Activated CD8-positive, alpha-beta T cell treated with anti-CD3 and anti-CD28 coated beads, Interleukin-2, amount 10 ng/mL, durations not matched to agents 7 days and 5 days (primary cell): ENCODE results near the gene LOC101059915.
"Not testable (repeated sequence)": the region's sequence is repeated elsewhere in the genome, so short reads cannot be mapped to it uniquely, and the experiment has no call there.

Experiments
- ATAC-seq: fragments of 150-1000 bp; cut with Tn5 transposase; one replicate; pipeline ENCODE4 v1.10.0; 2021; ENCODE audit warnings: moderate library complexity
- CTCF ChIA-PET: fragments of 350-600 bp; sonication (Branson Sonifier 250); formaldehyde crosslinking; loops from one replicate; lab custom pipeline; 2021; ENCODE audit warnings: antibody characterized with exemption; lab: Charles Lee
- POLR2A ChIA-PET: fragments of 350-600 bp; sonication (Branson Sonifier 250); formaldehyde crosslinking; loops from one replicate; lab custom pipeline; 2021; ENCODE audit warnings: antibody characterized with exemption; lab: Charles Lee
- DNase-seq: peaks from one replicate; pipeline ENCODE4 v3.0.0-alpha.2; 2020
- H3K27ac Mint-ChIP-seq: one replicate; pipeline ENCODE4 v1.8.0; 2021; ENCODE audit warnings: mild to moderate bottlenecking, mixed read lengths
- H3K27me3 Mint-ChIP-seq: one replicate; pipeline ENCODE4 v1.8.0; 2021; ENCODE audit warnings: low read depth, mixed read lengths
- H3K36me3 Mint-ChIP-seq: one replicate; pipeline ENCODE4 v1.8.0; 2021; ENCODE audit warnings: low read depth, mixed read lengths
- H3K4me1 Mint-ChIP-seq: one replicate; pipeline ENCODE4 v1.8.0; 2021; ENCODE audit warnings: low read depth, mixed read lengths
- H3K4me3 Mint-ChIP-seq: one replicate; pipeline ENCODE4 v1.8.0; 2021; ENCODE audit warnings: mild to moderate bottlenecking, mixed read lengths
- H3K9me3 Mint-ChIP-seq: one replicate; pipeline ENCODE4 v1.8.0; 2022; ENCODE audit warnings: mixed read lengths; ENCODE audit not compliant: insufficient read depth

The LOC101059915 gene

DNA sequence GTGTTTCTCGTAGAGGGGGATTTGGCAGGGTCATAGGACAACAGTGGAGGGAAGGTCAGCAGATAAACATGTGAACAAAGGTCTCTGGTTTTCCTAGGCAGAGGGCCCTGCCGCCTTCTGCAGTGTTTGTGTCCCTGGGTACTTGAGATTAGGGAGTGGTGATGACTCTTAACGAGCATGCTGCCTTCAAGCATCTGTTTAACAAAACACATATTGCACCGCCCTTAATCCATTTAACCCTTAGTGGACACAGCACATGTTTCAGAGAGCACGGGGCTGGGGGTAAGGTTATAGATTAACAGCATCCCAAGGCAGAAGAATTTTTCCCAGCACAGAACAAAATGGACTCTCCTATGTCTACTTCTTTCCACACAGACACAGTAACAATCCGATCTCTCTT is 22.9 kb upstream of the LOC101059915 start:
- DNase-seq, CTCF ChIA-PET, H3K4me3 Mint-ChIP-seq, H3K27ac Mint-ChIP-seq, ATAC-seq, H3K36me3 Mint-ChIP-seq, H3K9me3 Mint-ChIP-seq, H3K27me3 Mint-ChIP-seq, POLR2A ChIA-PET: not testable (repeated sequence)
- peaks cover 14% of the 10 kb centered on the region for H3K4me1 Mint-ChIP-seq

DNA sequence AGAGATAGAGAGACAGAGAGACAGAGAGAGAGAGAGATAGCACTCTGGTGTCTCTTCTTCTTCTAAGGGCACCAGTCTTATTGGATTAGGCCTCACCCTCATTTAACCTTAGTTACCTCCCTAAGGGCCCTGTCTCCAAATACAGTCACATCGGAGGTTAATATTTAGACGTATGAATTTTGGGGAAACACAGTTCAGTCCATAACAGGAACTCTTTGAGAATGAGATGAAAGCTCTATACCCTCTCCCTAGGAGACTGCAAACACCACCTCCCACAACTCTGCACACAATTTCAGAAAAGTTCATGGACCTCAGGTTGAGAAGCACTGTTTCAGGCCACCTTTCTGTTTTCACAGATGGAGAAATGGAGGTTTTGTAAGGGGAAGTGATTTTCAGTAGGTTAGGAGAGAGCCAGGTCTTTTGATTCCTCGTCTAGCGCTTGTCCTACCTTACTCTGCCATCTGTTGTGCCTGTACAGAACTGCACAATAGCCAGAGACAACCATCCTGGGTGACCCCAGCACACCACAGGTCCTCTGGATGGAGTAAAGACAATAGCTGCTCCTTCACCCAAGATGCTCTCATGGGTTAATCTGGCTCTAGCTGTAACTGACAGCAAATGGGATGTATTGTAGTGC is 16.9 kb upstream of the LOC101059915 start:
- Mint-ChIP-seq H3K4me1 (peaks cover 39% of the 10 kb centered on the region), H3K9me3 (no peaks in the 10 kb centered on the region), H3K4me3 (no peak overlapping the region), H3K27ac (peak overlapping the region; percentile 11), H3K36me3 (peaks cover 1% of the 10 kb centered on the region), H3K27me3 (peaks cover 3% of the 10 kb centered on the region)
- ATAC-seq (peak; percentile 93), DNase-seq (peak; percentile 65)
- CTCF ChIA-PET, result interaction anchor here (0.6 to 4.6 kb wide), 10 partner anchors 9 to 134 kb away, joined by 3 to 56 read pairs (median 6); partner anchors contain the start of gene CXCR3
- POLR2A ChIA-PET, result interaction anchor here (0.8 to 1.5 kb wide), 2 partner anchors 32 to 87 kb away, joined by 3 read pairs; partner anchors contain the start of gene CXCR3

DNA sequence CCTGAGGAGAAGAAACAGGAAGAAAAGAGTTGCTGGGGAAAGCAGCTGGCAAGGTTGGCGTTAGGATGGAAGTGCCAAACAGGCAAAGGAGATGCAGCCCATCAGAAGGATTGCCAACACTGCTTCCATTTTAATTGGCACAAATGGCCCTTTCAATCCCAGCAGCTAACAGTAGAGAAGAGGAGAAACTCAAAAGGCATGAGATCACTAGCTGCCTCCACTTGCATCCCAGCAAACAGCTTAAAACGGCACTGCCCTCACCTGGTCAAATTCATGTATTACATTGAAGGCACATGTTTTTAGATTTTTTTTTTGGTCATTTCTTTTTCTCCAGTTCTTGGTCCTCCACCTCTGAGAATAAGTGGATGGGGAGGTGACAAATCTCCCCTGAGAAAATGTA is 14.9 kb upstream of the LOC101059915 start:
- ATAC-seq, result peak; percentile 71
- peak; percentile 76 for DNase-seq
- H3K27me3 Mint-ChIP-seq, result peaks cover 3% of the 10 kb centered on the region
- no peaks in the 10 kb centered on the region for H3K9me3 Mint-ChIP-seq
- H3K4me3 Mint-ChIP-seq, result no peak overlapping the region
- H3K4me1 Mint-ChIP-seq, result peaks cover 45% of the 10 kb centered on the region
- peak overlapping the region; percentile 42 for H3K27ac Mint-ChIP-seq
- peaks cover 1% of the 10 kb centered on the region for H3K36me3 Mint-ChIP-seq
- ChIA-PET CTCF (interaction anchor here (0.6 to 4.6 kb wide), 25 partner anchors 9 to 341 kb away, joined by 3 to 56 read pairs (median 4); partner anchors contain the start of genes CXCR3 and TAF1), POLR2A (interaction anchor here (1.2 kb wide), 1 partner anchor 36 kb away, joined by 6 read pairs; no protein-coding TSS in a partner anchor)

DNA sequence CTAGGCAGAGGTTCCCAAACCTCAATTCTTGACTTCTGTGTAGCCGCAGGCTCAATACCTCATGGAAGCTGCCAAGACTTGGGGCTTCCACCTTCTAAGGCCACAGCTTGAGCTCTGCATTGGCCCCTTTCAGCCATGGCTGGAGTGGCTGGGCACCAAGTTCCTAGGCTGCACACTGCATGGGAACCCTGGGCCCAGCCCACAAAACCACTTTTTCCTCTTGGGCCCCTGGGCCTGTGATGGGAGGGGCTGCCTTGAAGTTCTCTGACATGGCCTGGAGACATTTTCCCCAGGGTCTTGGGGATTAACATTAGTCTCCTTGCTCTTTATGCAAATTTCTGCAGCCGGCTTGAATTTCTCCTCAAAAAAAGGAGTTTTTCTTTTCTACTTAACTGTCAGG is 14.0 kb upstream of the LOC101059915 start:
- ATAC-seq (no peak), DNase-seq (no peak)
- ChIA-PET CTCF (no interaction called here), POLR2A (no interaction called here)
- Mint-ChIP-seq H3K4me3 (no peak overlapping the region), H3K4me1 (peaks cover 41% of the 10 kb centered on the region), H3K9me3 (no peaks in the 10 kb centered on the region), H3K36me3 (peaks cover 1% of the 10 kb centered on the region), H3K27me3 (peaks cover 4% of the 10 kb centered on the region), H3K27ac (no peak overlapping the region)

DNA sequence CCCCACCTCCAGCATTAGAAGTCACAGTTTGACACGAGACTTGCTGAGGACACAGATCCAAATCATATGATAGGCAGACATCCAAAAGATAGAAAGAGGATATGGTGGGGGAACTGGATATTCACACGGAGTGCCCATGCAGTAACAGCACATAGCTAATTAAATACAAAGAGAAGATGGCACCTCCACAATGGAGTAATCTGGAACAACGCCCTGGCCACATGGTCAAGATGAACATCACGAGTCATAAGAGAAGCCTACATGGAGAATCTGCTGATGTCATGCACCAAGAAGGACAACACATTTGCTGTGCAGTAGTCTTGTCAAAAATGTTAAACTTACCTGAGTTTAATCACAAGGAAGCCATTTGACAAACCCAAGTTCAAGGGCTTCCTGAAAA is 10.1 kb upstream of the LOC101059915 start:
- H3K27me3 Mint-ChIP-seq, result peaks cover 7% of the 10 kb centered on the region

DNA sequence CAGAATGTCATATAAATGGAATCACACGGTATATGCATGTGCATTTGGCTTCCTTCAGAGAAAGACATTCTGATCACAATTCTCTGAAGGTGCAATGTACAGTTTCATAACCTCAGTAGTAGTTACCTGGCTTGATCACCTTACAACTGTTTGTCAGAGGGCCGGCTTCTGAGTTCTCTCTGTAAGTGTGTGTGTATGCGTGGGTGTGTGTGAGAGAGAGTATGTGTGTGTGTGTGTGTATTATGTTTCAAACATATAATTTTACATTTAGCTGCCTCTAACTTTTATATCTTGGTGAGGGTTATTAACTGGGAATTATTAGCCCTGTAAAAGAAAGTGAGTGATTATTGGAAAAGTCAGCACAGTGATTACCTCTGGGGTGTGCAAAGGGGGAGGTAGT is 8.0 kb upstream of the LOC101059915 start:
- ChIA-PET CTCF (no interaction called here), POLR2A (no interaction called here)
- no peaks in the 10 kb centered on the region for H3K9me3 Mint-ChIP-seq
- no peak for DNase-seq
- H3K27ac Mint-ChIP-seq, result no peak overlapping the region
- H3K4me3 Mint-ChIP-seq, result no peak overlapping the region
- H3K27me3 Mint-ChIP-seq, result peaks cover 7% of the 10 kb centered on the region
- no peaks in the 10 kb centered on the region for H3K36me3 Mint-ChIP-seq
- no peak for ATAC-seq
- H3K4me1 Mint-ChIP-seq, result peaks cover 36% of the 10 kb centered on the region

More for the DNA sequence above, 10.1 kb upstream of the LOC101059915 start:
- no peak overlapping the region for H3K27ac Mint-ChIP-seq
- ATAC-seq, result no peak
- ChIA-PET POLR2A (no interaction called here), CTCF (no interaction called here)
- H3K4me1 Mint-ChIP-seq, result peaks cover 28% of the 10 kb centered on the region
- H3K36me3 Mint-ChIP-seq, result peaks cover 1% of the 10 kb centered on the region
- no peaks in the 10 kb centered on the region for H3K9me3 Mint-ChIP-seq
- DNase-seq, result no peak
- H3K4me3 Mint-ChIP-seq, result no peak overlapping the region

DNA sequence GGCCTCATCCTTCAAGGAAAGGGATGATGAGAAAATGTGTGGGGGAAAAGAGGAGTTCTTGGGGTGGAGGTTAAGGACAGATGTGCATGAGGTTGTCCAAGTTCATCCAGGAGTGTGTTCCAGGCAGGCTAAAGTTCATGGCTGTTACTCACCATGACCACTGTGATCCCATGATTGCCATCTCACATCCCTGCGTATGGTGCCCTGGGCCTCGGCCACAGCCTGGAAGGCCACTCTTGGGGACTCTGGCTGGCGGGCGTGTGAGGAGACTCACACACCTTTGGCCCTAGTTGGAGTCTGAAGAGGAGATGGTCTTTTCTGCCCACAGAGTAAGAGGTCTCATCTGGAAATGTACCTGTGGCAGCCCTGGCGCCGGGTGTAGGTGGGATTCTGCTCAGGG is 7.4 kb upstream of the LOC101059915 start:
- H3K27ac Mint-ChIP-seq, result no peak overlapping the region
- DNase-seq, result no peak
- ATAC-seq, result no peak
- H3K4me3 Mint-ChIP-seq, result no peak overlapping the region
- H3K36me3 Mint-ChIP-seq, result no peaks in the 10 kb centered on the region
- ChIA-PET CTCF (no interaction called here), POLR2A (no interaction called here)
- peaks cover 37% of the 10 kb centered on the region for H3K4me1 Mint-ChIP-seq
- H3K27me3 Mint-ChIP-seq, result peaks cover 7% of the 10 kb centered on the region
- no peaks in the 10 kb centered on the region for H3K9me3 Mint-ChIP-seq

DNA sequence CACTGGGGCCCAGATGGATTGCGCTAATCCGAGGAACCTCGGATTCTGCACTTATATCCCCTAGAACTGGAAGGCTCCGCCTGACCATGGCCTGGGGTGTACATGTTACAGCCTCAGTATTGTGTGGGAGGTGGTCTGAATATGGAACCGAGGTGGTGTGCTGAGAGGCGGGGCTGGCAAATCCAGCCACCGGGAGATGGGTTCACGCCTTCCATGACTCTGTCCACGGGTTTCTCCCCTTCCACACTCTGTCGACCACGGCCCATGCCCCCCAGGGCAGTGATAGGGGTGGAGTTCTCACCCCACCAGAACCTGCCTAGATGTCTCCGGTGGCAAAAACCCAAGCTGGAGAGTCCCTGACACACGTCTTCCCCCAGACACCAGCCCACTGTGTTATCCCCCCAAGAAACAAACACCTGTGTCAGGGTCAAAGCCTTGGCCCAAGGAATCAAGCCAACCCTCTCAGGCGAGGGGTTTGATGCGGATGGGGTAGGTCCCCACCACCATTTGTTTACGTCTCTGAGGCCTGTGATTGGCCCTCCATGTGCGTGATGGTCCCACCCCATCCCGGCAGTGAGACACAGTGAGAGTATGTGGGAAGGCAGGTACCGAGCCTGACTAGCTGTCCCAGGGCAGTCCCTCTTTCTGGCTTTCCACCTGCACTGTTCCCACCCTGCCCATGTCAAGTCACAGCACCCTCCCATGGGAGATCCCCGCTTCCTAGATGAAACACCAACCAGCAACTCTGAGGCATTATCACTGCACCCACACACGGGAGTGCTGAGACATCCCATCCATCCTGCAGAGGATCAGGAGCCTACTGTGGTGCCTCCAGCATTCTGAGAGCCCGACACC is 6.6 kb upstream of the LOC101059915 start:
- ChIA-PET CTCF (no interaction called here), POLR2A (interaction anchor here (0.7 kb wide), 1 partner anchor 25 kb away, joined by 3 read pairs; no protein-coding TSS in a partner anchor)

DNA sequence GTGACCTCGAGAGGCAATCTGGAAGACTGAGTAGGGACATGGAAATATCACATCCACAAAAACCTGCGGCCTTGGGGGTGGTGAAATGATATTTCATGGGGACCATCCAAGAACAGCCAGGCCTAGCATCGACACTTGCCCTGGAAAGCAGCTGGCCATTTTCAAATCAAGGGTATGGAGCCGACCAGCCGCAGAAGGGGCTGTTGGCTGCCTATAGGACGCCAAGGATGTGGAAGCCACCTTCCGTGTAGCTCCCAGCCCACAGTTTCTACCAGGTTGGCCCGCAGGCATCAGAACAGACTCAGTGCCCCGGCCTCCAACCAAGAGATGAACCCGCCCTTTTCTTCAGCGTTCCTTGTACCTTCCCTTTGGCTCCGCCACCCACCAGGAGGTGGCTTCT is 5.4 kb upstream of the LOC101059915 start:
- POLR2A ChIA-PET, result no interaction called here
- ATAC-seq (no peak), DNase-seq (no peak)
- no peak overlapping the region for H3K27ac Mint-ChIP-seq
- no peak overlapping the region for H3K4me3 Mint-ChIP-seq
- H3K27me3 Mint-ChIP-seq, result peaks cover 4% of the 10 kb centered on the region
- H3K9me3 Mint-ChIP-seq, result no peaks in the 10 kb centered on the region
- CTCF ChIA-PET, result no interaction called here
- no peaks in the 10 kb centered on the region for H3K36me3 Mint-ChIP-seq
- H3K4me1 Mint-ChIP-seq, result peaks cover 32% of the 10 kb centered on the region

More for the DNA sequence above, 6.6 kb upstream of the LOC101059915 start:
- no peak overlapping the region for H3K4me3 Mint-ChIP-seq
- DNase-seq, result no peak
- H3K27ac Mint-ChIP-seq, result no peak overlapping the region
- peaks cover 37% of the 10 kb centered on the region for H3K4me1 Mint-ChIP-seq
- no peak for ATAC-seq
- H3K9me3 Mint-ChIP-seq, result no peaks in the 10 kb centered on the region
- H3K27me3 Mint-ChIP-seq, result peaks cover 4% of the 10 kb centered on the region
- no peaks in the 10 kb centered on the region for H3K36me3 Mint-ChIP-seq

DNA sequence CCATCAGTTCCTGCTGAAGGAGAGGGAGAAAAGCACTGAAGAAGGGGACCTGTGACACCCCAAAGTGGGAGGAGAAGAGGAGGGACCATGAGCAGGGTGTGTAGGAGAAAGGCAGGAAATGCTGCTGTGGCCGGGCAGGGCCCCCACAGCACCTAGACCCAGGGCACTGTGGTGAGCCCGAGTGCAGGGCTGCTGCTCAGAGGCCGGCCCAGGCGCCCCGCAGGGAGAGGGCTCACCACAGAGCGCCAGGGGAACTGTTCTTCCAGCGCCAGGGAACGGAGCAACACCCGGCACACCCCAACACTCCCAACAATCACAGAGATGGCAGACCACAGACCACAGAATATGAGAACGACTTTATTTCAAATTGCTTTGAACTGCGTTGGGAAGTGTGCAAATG is 4.7 kb upstream of the LOC101059915 start:
- peaks cover 31% of the 10 kb centered on the region for H3K4me1 Mint-ChIP-seq
- ATAC-seq (peak; percentile 54), DNase-seq (peak; percentile 55)
- H3K9me3 Mint-ChIP-seq, CTCF ChIA-PET, POLR2A ChIA-PET, H3K36me3 Mint-ChIP-seq, H3K27me3 Mint-ChIP-seq: not testable (repeated sequence)
- peak overlapping the region; percentile 89 for H3K27ac Mint-ChIP-seq
- peak overlapping the region; percentile 72 for H3K4me3 Mint-ChIP-seq

DNA sequence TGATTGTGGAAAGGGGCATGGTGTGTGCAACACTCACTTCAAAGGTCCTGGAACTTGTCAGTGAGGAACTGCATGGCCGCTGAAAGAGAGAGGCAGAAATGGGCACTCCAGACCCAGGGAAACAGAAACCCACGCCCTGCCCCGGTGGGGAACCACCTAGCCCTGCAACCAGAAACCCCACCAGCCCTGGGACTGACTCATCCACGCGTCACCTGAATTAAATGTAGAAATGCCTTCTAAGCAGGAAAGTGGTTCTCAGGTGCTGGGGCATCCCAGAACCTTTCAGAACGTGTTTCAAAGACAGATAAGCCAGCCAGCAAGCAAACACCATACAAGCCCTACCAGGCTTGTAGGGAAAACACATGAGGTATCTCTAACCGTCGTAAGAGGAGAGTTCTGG is 4.1 kb upstream of the LOC101059915 start:
- Mint-ChIP-seq H3K27ac (peak overlapping the region; percentile 77), H3K4me3 (peak overlapping the region; percentile 72), H3K4me1 (peaks cover 31% of the 10 kb centered on the region)
- peak; percentile 57 for DNase-seq
- H3K36me3 Mint-ChIP-seq, POLR2A ChIA-PET, H3K9me3 Mint-ChIP-seq, H3K27me3 Mint-ChIP-seq: not testable (repeated sequence)
- ATAC-seq, result peak; percentile 44
- CTCF ChIA-PET, result interaction anchor here (1.1 kb wide), 1 partner anchor 184 kb away, joined by 3 read pairs; no protein-coding TSS in a partner anchor

DNA sequence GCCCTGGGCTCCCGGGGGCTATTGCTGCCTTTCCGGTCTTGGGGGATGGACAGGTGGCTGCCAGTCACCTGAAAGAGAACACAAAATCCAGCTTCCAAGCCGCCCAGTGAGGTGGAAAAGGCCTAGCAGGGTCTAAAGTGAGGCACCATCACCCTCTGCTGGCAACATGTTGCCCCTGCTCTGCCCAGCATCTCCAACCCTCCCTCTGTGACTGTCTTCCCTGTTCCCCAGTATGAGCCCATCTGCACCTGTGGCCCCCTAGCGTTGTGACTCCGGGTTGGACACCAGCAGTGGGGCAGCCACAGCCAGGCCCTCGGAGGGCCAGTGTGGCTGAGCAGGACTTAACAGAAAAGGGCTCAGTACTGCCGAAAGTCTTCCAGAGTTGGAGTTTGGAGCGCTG is 3.1 kb upstream of the LOC101059915 start:
- H3K36me3 Mint-ChIP-seq, H3K27ac Mint-ChIP-seq, H3K9me3 Mint-ChIP-seq, H3K27me3 Mint-ChIP-seq, H3K4me3 Mint-ChIP-seq, POLR2A ChIA-PET: not testable (repeated sequence)
- ATAC-seq, result peak; percentile 59
- H3K4me1 Mint-ChIP-seq, result peaks cover 31% of the 10 kb centered on the region
- peak; percentile 38 for DNase-seq
- CTCF ChIA-PET, result interaction anchor here (1.0 to 1.1 kb wide), 2 partner anchors 42 to 185 kb away, joined by 3 to 4 read pairs; no protein-coding TSS in a partner anchor
